GM18858 (cell line): ENCODE data around the gene ALDH4A1.
"Not testable (repeated sequence)": the region's sequence is repeated elsewhere in the genome, so short reads cannot be mapped to it uniquely, and the experiment has no call there.

Experiments used
- ATAC-seq: cut with Tn5 transposase; IDR thresholded peaks from one replicate; pipeline ENCODE4 v1.9.1; 2021; ENCODE audit not compliant: unreplicated experiment

ALDH4A1 gene

GRCh38 chr1:18858070-18858688 is 44.2 kb downstream of the ALDH4A1 start:
- no peak for ATAC-seq

DNA sequence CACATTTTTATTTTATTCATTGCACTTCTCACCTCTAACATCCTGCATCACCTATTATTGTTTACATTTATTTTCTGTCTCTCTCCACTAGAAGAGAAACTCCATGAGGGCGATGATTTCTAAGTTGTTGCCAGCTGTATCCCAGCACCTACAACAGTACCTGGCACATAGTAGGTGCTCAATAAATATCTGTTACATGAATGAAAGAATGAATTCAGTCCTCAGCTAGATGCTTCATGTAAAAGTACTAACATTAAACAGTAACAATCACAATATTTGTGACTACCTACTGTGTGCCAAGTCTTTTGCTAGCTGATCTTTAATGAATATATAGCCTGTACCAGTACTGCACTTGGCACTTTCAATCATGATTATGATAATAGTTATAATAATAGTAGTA is 45.9 kb downstream of the ALDH4A1 start:
- ATAC-seq, result no peak

DNA sequence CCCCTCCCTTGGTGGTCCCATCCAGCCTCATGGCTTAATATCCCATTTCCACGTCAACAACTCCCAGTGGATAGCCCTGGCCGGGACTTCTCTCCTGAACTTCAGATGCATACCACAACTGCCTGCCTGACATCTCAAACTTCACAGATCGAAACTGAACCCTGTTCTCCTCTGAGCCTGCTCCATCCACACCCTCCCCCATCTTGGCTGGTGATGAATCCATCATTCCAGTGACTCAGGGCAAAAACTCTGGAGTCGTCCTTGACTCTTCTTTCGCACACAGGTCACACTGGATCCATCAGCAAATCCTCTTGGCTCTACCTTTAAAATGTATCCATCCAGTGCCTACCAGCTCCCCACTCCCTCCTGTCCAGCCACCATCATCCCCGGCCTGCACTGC is 46.8 kb downstream of the ALDH4A1 start:
- no peak for ATAC-seq

GRCh38 chr1:18854331-18855025 is 47.9 kb downstream of the ALDH4A1 start:
- ATAC-seq, result no peak

- no peak for ATAC-seq
These were observed 49.9 kb downstream of the ALDH4A1 start for GRCh38 chr1:18852501-18852900.

DNA sequence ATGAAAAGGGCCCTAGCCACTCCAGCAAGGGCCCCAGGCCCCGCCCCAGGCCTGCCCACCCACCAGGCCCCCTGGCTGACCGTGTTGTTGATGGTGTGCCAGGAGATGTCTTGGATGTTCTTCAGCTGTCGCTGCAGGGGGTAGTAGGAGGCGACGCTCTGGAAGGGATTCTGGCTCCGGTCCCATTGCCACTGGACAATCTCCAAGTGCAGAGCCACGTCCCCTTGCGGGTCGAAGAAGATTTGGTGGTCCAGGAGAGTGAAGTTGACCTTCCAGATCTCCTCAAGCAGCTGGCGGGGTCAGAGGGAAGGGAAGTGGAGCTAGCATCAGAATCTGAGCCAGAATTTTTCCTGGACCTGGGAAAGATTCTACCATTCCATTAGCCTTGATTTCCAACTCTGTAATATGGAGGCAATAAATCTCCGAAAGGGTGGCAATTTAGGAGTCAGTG is 53.1 kb downstream of the ALDH4A1 start:
- no peak for ATAC-seq

DNA sequence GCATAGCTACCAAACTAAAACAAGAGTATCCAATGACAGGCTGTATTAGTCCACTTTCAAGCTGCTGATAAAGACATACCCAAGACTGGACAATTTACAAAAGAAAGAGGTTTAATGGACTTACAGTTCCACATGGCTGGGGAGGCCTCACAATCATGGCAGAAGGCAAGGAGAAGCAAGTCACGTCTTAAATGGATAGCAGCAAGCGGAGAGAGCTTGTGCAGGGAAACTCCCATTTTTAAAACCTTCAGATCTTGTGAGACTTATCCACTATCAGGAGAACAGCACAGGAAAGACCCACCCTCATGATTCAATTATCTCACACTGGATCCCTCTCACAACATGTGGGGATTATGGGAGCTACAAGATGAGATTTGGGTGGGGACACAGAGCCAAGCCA is 54.6 kb downstream of the ALDH4A1 start:
- not testable (repeated sequence) for ATAC-seq

DNA sequence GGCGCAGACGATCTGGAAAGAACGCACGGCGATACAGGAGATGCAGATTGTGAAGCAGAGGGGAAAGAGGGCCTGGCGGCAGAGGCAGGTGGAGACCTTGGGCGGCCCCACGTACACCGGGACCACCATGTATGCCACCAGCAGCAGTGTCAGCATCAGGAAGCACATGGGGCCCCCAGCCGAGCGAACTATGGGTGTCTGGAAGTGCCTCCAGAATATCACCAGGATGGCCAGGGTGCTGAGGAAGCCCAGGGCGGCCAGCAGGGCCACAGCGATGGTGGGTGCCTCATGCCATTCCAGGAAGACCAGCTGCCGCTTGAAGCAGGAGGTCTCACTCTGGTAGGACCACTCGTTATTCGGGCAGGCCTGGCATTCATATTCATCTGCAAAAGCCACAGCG is 62.2 kb downstream of the ALDH4A1 start:
- ATAC-seq, result no peak

GRCh38 chr1:18836654-18837053 is 65.7 kb downstream of the ALDH4A1 start:
- no peak for ATAC-seq

DNA sequence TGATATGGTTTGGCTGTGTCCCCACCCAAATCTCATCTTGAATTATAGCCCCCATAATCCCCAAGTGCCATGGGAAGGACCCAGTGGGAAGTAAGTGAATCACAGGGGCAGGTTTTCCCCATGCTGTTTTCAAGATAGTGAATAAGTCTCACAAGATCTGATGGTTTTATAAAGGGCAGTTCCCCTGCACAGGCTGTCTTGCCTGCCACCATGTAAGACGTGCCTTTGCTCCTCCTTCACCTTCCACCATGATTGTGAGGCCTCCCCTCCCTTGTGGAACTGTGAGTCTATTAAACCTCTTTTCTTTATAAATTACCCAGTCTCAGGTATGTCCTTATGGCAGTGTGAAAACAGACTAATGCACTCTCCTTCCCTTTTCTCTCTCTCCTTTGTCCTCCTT is 70.0 kb downstream of the ALDH4A1 start:
- ATAC-seq, result not testable (repeated sequence)

DNA sequence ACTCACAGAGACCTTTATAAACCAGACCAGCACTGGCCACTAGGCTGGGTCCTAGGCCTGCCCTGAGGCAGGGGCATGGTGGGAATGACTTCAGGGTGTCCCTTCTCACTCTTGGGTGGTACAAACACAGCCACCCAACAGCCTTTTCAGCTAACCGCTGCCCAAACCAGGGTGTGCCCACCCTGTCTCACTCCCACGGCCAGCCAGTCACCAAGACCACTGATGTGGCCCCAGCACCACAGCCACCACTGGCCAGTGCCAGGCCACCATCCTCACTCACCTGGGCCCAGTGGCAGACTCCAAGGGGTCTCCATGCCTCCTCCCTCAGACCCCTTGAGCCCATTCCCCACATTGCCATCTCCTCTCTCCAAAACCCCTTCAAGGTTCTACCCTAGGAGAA is 70.7 kb downstream of the ALDH4A1 start:
- ATAC-seq, result no peak

GRCh38 chr1:18830596-18830995 is 71.8 kb downstream of the ALDH4A1 start:
- ATAC-seq, result no peak

DNA sequence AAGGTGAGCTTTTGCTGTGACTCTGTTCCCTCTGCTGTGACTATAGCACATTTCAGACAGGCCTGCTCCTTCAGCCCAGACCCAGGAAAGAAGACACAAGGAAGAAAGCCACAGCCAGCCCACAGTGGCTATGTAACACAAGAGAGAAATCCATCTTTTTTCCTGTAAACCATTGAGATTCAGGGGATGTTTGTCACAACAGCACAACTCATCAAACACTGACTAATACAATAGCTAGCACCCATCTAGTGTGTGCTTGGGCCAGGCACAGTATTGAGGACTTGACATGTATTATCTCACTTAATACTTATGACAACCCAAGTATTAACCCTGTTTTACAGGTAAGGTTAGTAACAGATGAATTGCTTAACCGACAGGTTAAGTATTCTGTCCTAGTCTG is 72.7 kb downstream of the ALDH4A1 start:
- ATAC-seq, result no peak

DNA sequence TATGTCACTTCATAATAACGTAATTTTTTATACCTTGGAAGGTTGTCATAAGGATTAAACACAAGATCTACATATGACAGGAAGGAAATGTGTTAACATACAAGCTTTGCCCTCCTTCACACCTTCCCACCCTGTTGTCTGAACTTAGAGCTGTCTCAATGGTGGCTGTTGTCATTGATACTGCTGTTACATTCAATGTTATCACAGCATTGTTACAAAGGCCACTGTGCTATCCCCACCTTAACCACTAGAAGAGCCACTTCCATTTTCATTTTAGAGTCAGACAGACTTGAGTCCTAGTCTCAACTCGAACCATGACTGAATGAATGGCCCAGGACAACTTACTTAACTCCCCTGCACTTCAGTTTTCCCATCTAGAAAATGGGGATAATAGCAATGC is 74.1 kb downstream of the ALDH4A1 start:
- ATAC-seq, result no peak

DNA sequence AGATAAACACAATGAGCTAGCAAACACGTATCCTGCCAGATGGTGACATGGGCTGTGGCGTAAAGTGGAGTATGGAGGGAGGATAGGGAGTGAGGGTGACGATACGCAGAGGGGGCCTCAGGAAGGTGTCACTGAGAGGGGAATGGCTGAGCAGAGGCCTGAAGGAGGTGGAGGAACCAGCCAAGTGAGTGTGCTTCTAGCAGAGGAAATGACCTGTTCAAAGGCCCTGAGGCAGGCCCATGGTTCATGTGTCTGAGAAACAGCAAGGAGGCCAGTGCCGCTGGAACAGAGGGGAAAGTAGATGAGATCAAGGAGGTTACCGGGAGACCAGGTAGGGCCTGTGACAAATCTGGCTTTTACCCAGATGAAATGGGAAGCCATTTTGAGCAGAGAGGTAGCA is 78.9 kb downstream of the ALDH4A1 start:
- ATAC-seq, result no peak
